ENCODE data around the gene FSTL3. TPM values are rescaled to one million over a fixed set of nuclear protein-coding genes. Genes with fewer than 3 reads are reported as not detected.
A peak's percentile ranks its signal among the peaks of the same experiment; 100 is the strongest.

Gene FSTL3
- total RNA-seq, 1 experiment from 2014 or later, result 6.0 TPM

- CTCF ChIA-PET, result no interaction called here
- peak overlapping the region; percentile 99 for H3K4me3 ChIP-seq (ENCODE audit: low read depth, low read length, poor library complexity, severe bottlenecking)
- TF ChIP-seq CTCF (conservative IDR thresholded peaks at IDR 0.05; ENCODE audit: low read depth, low read length) (no peak), EZH2 (IDR thresholded peaks at IDR 0.05; ENCODE audit: borderline replicate concordance, low read depth, low read length, poor library complexity, severe bottlenecking) (no peak)
- no peak for DNase-seq (ENCODE audit: low spot score)
- no peaks in the 10 kb centered on the region for H3K9me3 ChIP-seq (ENCODE audit: low read depth, low read length, poor library complexity, severe bottlenecking)
- H3K27me3 ChIP-seq (replicated peaks; ENCODE audit: insufficient read depth, low read depth, low read length, poor library complexity), result no peaks in the 10 kb centered on the region
- intact Hi-C loops (cut with micrococcal nuclease; ENCODE audit: unreplicated experiment), result loop anchor here (10.0 kb wide), 1 partner anchor 253 kb away; the partner anchor contains the start of genes KISS1R and R3HDM4
- BruUV-seq (replicated peaks), result no TSS peak
- peaks cover 17% of the 10 kb centered on the region for H3K4me1 ChIP-seq (ENCODE audit: insufficient read depth, low read length, poor library complexity, severe bottlenecking)
- H3K27ac ChIP-seq (ENCODE audit: low read depth, low read length, poor library complexity, severe bottlenecking), result peak overlapping the region; percentile 95
- peaks cover 2% of the 10 kb centered on the region for H3K36me3 ChIP-seq (ENCODE audit: insufficient read depth, low read length, poor library complexity, severe bottlenecking)
- POLR2A ChIA-PET (ENCODE audit: low non-redundant PET), result no interaction called here
Observed at GRCh38 chr19:661427-662196, 14.6 kb upstream of the FSTL3 start.

- Histone ChIP-seq H3K27me3 (replicated peaks; ENCODE audit: insufficient read depth, low read depth, low read length, poor library complexity) (no peaks in the 10 kb centered on the region), H3K4me1 (ENCODE audit: insufficient read depth, low read length, poor library complexity, severe bottlenecking) (peaks cover 17% of the 10 kb centered on the region), H3K9me3 (ENCODE audit: low read depth, low read length, poor library complexity, severe bottlenecking) (no peaks in the 10 kb centered on the region), H3K27ac (ENCODE audit: low read depth, low read length, poor library complexity, severe bottlenecking) (peak overlapping the region; percentile 95), H3K36me3 (ENCODE audit: insufficient read depth, low read length, poor library complexity, severe bottlenecking) (no peaks in the 10 kb centered on the region), H3K4me3 (ENCODE audit: low read depth, low read length, poor library complexity, severe bottlenecking) (peak overlapping the region; percentile 99)
- no peak for DNase-seq (ENCODE audit: low spot score)
- ChIA-PET POLR2A (ENCODE audit: low non-redundant PET) (interaction anchor here (0.7 kb wide), 1 partner anchor 142 kb away, joined by 13 read pairs; no protein-coding TSS in a partner anchor), CTCF (interaction anchor here (1.0 kb wide), 1 partner anchor 72 kb away, joined by 6 read pairs; no protein-coding TSS in a partner anchor)
- TF ChIP-seq CTCF (conservative IDR thresholded peaks at IDR 0.05; ENCODE audit: low read depth, low read length) (no peak), EZH2 (IDR thresholded peaks at IDR 0.05; ENCODE audit: borderline replicate concordance, low read depth, low read length, poor library complexity, severe bottlenecking) (no peak)
- intact Hi-C loops (cut with micrococcal nuclease; ENCODE audit: unreplicated experiment), result loop anchor here (10.0 kb wide), 1 partner anchor 252 kb away; the partner anchor contains the start of genes KISS1R and R3HDM4
- no TSS peak for BruUV-seq (replicated peaks)
Observed at GRCh38 chr19:662207-662961, 13.8 kb upstream of the FSTL3 start.

- no peaks in the 10 kb centered on the region for H3K27me3 ChIP-seq (replicated peaks; ENCODE audit: insufficient read depth, low read depth, low read length, poor library complexity)
- ChIA-PET POLR2A (ENCODE audit: low non-redundant PET) (interaction anchor here (0.5 to 0.7 kb wide), 2 partner anchors 135 to 141 kb away, joined by 3 to 13 read pairs; no protein-coding TSS in a partner anchor), CTCF (interaction anchor here (0.6 to 1.0 kb wide), 3 partner anchors 71 to 604 kb away, joined by 3 to 11 read pairs (median 6); no protein-coding TSS in a partner anchor)
- BruUV-seq (replicated peaks), result no TSS peak
- H3K4me3 ChIP-seq (ENCODE audit: low read depth, low read length, poor library complexity, severe bottlenecking), result peak within 1 kb of the TSS; percentile 99
- no peaks in the 10 kb centered on the region for H3K9me3 ChIP-seq (ENCODE audit: low read depth, low read length, poor library complexity, severe bottlenecking)
- intact Hi-C loops (cut with micrococcal nuclease; ENCODE audit: unreplicated experiment), result loop anchor here (10.0 kb wide), 1 partner anchor 252 kb away; the partner anchor contains the start of genes KISS1R and R3HDM4
- TF ChIP-seq CTCF (conservative IDR thresholded peaks at IDR 0.05; ENCODE audit: low read depth, low read length), result no peak
- TF ChIP-seq EZH2 (IDR thresholded peaks at IDR 0.05; ENCODE audit: borderline replicate concordance, low read depth, low read length, poor library complexity, severe bottlenecking), result no peak
- DNase-seq (ENCODE audit: low spot score), result peak; percentile 96
- H3K4me1 ChIP-seq (ENCODE audit: insufficient read depth, low read length, poor library complexity, severe bottlenecking), result peaks cover 17% of the 10 kb centered on the region
- peak within 1 kb of the TSS; percentile 95 for H3K27ac ChIP-seq (ENCODE audit: low read depth, low read length, poor library complexity, severe bottlenecking)
- no peaks in the 10 kb centered on the region for H3K36me3 ChIP-seq (ENCODE audit: insufficient read depth, low read length, poor library complexity, severe bottlenecking)
Observed at GRCh38 chr19:662962-663681, 13.1 kb upstream of the FSTL3 start, which contains the start of gene RNF126. TSS of gene RNF126 (minus strand) at chr19:663214. CDS start at chr19:663121, 93 bp downstream.

All from A673 (cell line).